Endothelial cell of umbilical vein (primary cell): ENCODE measurements around the gene ZNF891. TPM values are rescaled to one million over a fixed set of nuclear protein-coding genes. Genes with fewer than 3 reads are reported as not detected.

Experiments used
- BruUV-seq: library from RNA; stranded (reverse); fragments of 400-500 nt; replicated peaks from 2 replicates; lab custom pipeline; 2021; lab: Mats Ljungman, UMichigan
- CTCF ChIA-PET: fragments of 300-600, 350-600 bp; sonication (Branson Sonifier 250); formaldehyde crosslinking; loops from one replicate; lab custom pipeline; 2021; ENCODE audit warnings: antibody characterized with exemption, inconsistent platforms; lab: Charles Lee
- POLR2A ChIA-PET: fragments of 300-600, 350-600 bp; sonication (Branson Sonifier 250); formaldehyde crosslinking; loops from one replicate; lab custom pipeline; 2021; ENCODE audit warnings: antibody characterized with exemption, inconsistent platforms; lab: Charles Lee
- DNase-seq: peaks from one replicate; pipeline ENCODE4 v3.0.0-alpha.2; 2011; ENCODE audit warnings: low read depth, low spot score
- FAIRE-seq: peaks from 2 replicates; lab custom pipeline; 2011; peaks lifted over from hg19 to GRCh38; lab: Jason Lieb, UNC
- H2AFZ ChIP-seq: 2 replicates; pipeline ENCODE4 v1.6.0; 2012; ENCODE audit warnings: low read depth, low read length, control low read depth, inconsistent platforms
- H3K27ac ChIP-seq: 2 replicates; pipeline ENCODE4 v1.5.1; 2011; ENCODE audit warnings: low read depth, mild to moderate bottlenecking, control low read depth, low read length, moderate library complexity; ENCODE audit not compliant: insufficient read depth
- H3K27me3 ChIP-seq, 2 experiments: 2 replicates each; pipeline versions ENCODE4 v1.6.0 to v1.6.1; 2011; ENCODE audit warnings: low read length in 2 of 2, mixed read lengths in 1 of 2; ENCODE audit not compliant: control insufficient read depth in 2 of 2, insufficient read depth in 2 of 2
- H3K36me3 ChIP-seq, 2 experiments: 2 replicates in 1 of 2; 3 replicates in 1 of 2; pipeline ENCODE4 v1.5.1; 2011; ENCODE audit warnings: low read length in 2 of 2, mild to moderate bottlenecking in 1 of 2, moderate library complexity in 1 of 2; ENCODE audit not compliant: control insufficient read depth in 2 of 2, insufficient read depth in 2 of 2; ENCODE audit errors: extremely low read depth in 1 of 2
- H3K4me1 ChIP-seq: 3 replicates; pipeline ENCODE4 v1.5.1; 2011; ENCODE audit warnings: mild to moderate bottlenecking, low read length; ENCODE audit not compliant: control insufficient read depth, insufficient read depth; ENCODE audit errors: extremely low read depth
- H3K4me2 ChIP-seq: 2 replicates; pipeline ENCODE4 v1.6.1; 2011; ENCODE audit warnings: low read length, control low read depth, mixed read lengths; ENCODE audit not compliant: insufficient read depth
- H3K4me3 ChIP-seq, 3 experiments: fragments of 200-600 bp in 1 of 3; sonication (generic), shearing (Covaris generic) in 1 of 3; replicated peaks in 1 of 3; 2 replicates each; pipeline ENCODE4 v1.5.1; 2011 to 2016; ENCODE audit warnings: control low read depth in 3 of 3, low read length in 3 of 3, mild to moderate bottlenecking in 2 of 3, inconsistent platforms in 1 of 3, low read depth in 1 of 3, moderate library complexity in 1 of 3; ENCODE audit not compliant: insufficient read depth in 1 of 3
- H3K79me2 ChIP-seq: 2 replicates; pipeline ENCODE4 v1.6.0; 2012; ENCODE audit warnings: low read length, inconsistent platforms; ENCODE audit not compliant: control insufficient read depth, insufficient read depth
- H3K9ac ChIP-seq: replicated peaks from 2 replicates; pipeline ENCODE3; 2011; ENCODE audit warnings: low read length, control low read depth; ENCODE audit not compliant: insufficient read depth; ENCODE audit errors: extremely low read depth
- H3K9me1 ChIP-seq: replicated peaks from 3 replicates; pipeline ENCODE4 v1.6.0; 2011; ENCODE audit warnings: mild to moderate bottlenecking, low read length; ENCODE audit not compliant: control insufficient read depth, insufficient read depth; ENCODE audit errors: extremely low read depth
- H3K9me3 ChIP-seq: replicated peaks from 2 replicates; pipeline ENCODE4 v1.5.1; 2012; ENCODE audit warnings: low read length, inconsistent platforms; ENCODE audit not compliant: control insufficient read depth, insufficient read depth
- H4K20me1 ChIP-seq: replicated peaks from 2 replicates; pipeline ENCODE3; 2011; ENCODE audit warnings: mild to moderate bottlenecking, low read length; ENCODE audit not compliant: control insufficient read depth, insufficient read depth; ENCODE audit errors: extremely low read depth
- EZH2 ChIP-seq: IDR thresholded peaks from 2 replicates; pipeline ENCODE4 v1.6.1; 2012; ENCODE audit warnings: borderline replicate concordance, low read depth, mild to moderate bottlenecking, moderate library complexity, low read length, inconsistent platforms; ENCODE audit not compliant: severe bottlenecking
- FOS ChIP-seq: IDR thresholded peaks from 2 replicates; pipeline ENCODE4 v1.6.1; 2011; ENCODE audit warnings: mild to moderate bottlenecking, low read length, moderate library complexity, borderline replicate concordance; ENCODE audit not compliant: insufficient read depth
- MYC ChIP-seq: IDR thresholded peaks from one replicate; pipeline ENCODE4 v1.6.1; 2011; ENCODE audit warnings: mild to moderate bottlenecking, low read depth, low read length
- POLR2AphosphoS5 ChIP-seq: IDR thresholded peaks from 2 replicates; pipeline ENCODE4 v1.6.1; 2012; ENCODE audit warnings: low read depth, mild to moderate bottlenecking, control low read depth, low read length, moderate library complexity; ENCODE audit not compliant: insufficient read depth
- dilution Hi-C: fragments of 300-500 bp; cut with MboI; formaldehyde crosslinking; loops from one replicate; pipeline ENCODE4 v1.15.0; 2019; ENCODE audit warnings: low sequenced_read_pairs; ENCODE audit not compliant: extremely low pct_ligation_motif_present
- intact Hi-C: fragments of 100-400 bp; cut with micrococcal nuclease; formaldehyde crosslinking; loops from one replicate; pipeline ENCODE4 v1.10.0; 2022
- polyA plus RNA-seq, 4 experiments: library from polyadenylated mRNA; depleted of rRNA in 3 of 4; stranded (reverse) in 3 of 4; unstranded in 1 of 4; fragments of >200 nt; gene quantifications; 2 replicates each; pipeline versions ENCODE4 v1.2.1 to v1.2.3, GENCODE V29; 2011 to 2012; ENCODE audit warnings: missing spikeins in 1 of 4
- total RNA-seq: library from RNA; stranded (reverse); gene quantifications from 2 replicates; pipeline ENCODE4 v1.2.3, GENCODE V29; 2021
- TF ChIP-seq, protein P1 (sequence below), 2 donors: IDR thresholded peaks; 1 replicate in 1 of 2; 2 replicates in 1 of 2; pipeline ENCODE4 v1.5.1; 2011; ENCODE audit warnings: low read length in 2 of 2, mild to moderate bottlenecking in 2 of 2, moderate library complexity in 2 of 2, control low read depth in 1 of 2, inconsistent platforms in 1 of 2, low read depth in 1 of 2; ENCODE audit not compliant: insufficient read depth in 1 of 2; ENCODE audit errors: extremely low read depth in 1 of 2
- TF ChIP-seq, protein P2 (sequence below): IDR thresholded peaks from 2 replicates; pipeline ENCODE4 v1.6.1; 2011; ENCODE audit not compliant: insufficient read depth, insufficient read length

ZNF891 gene
- total and polyA plus RNA-seq, 2 donors (not counting 3 experiments of a cell fraction or from before 2014, with no cell fraction given), result 0.32 to 1.5 TPM

DNA sequence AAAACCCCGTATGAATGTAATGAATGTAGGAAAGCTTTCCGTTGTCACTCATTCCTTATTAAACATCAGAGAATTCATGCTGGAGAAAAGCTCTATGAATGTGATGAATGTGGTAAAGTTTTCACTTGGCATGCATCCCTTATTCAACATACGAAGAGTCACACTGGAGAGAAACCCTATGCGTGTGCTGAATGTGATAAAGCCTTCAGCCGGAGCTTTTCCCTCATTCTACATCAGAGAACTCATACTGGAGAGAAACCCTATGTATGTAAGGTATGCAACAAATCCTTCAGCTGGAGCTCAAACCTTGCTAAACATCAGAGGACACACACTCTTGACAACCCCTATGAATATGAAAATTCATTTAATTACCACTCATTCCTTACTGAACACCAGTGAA is 23.8 kb downstream of the ZNF891 start:
- H3K4me2 ChIP-seq, result no peak overlapping the region
- no peak overlapping the region for H3K9ac ChIP-seq
- H4K20me1 ChIP-seq, result no peaks in the 10 kb centered on the region
- H3K4me1 ChIP-seq, result no peaks in the 10 kb centered on the region
- ChIA-PET CTCF (no interaction called here), POLR2A (no interaction called here)
- intact Hi-C loops, result no loop called here
- dilution Hi-C loops, result no loop called here
- H3K27ac ChIP-seq, result no peak overlapping the region
- TF ChIP-seq MYC, result no peak
- TF ChIP-seq, protein P1, sequence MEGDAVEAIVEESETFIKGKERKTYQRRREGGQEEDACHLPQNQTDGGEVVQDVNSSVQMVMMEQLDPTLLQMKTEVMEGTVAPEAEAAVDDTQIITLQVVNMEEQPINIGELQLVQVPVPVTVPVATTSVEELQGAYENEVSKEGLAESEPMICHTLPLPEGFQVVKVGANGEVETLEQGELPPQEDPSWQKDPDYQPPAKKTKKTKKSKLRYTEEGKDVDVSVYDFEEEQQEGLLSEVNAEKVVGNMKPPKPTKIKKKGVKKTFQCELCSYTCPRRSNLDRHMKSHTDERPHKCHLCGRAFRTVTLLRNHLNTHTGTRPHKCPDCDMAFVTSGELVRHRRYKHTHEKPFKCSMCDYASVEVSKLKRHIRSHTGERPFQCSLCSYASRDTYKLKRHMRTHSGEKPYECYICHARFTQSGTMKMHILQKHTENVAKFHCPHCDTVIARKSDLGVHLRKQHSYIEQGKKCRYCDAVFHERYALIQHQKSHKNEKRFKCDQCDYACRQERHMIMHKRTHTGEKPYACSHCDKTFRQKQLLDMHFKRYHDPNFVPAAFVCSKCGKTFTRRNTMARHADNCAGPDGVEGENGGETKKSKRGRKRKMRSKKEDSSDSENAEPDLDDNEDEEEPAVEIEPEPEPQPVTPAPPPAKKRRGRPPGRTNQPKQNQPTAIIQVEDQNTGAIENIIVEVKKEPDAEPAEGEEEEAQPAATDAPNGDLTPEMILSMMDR (IDR thresholded peaks at IDR 0.05; ENCODE audit: extremely low read depth in 1 of 2, insufficient read depth in 1 of 2, low read depth in 1 of 2, low read length in 2 of 2), result no peak
- TF ChIP-seq, protein P2, sequence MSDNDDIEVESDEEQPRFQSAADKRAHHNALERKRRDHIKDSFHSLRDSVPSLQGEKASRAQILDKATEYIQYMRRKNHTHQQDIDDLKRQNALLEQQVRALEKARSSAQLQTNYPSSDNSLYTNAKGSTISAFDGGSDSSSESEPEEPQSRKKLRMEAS, result no peak
- no peak for TF ChIP-seq POLR2AphosphoS5
- no peak for TF ChIP-seq EZH2
- TF ChIP-seq FOS, result no peak
- H2AFZ ChIP-seq, result no peak overlapping the region
- FAIRE-seq, result no peak
- no peaks in the 10 kb centered on the region for H3K27me3 ChIP-seq
- no peaks in the 10 kb centered on the region for H3K79me2 ChIP-seq
- no TSS peak for BruUV-seq
- H3K9me3 ChIP-seq, result peaks cover 33% of the 10 kb centered on the region
- H3K36me3 ChIP-seq, result peaks cover 9 to 10% of the 10 kb centered on the region in 2 experiments
- H3K9me1 ChIP-seq, result no peaks in the 10 kb centered on the region
- DNase-seq, result peak; percentile 18
- no peak overlapping the region for H3K4me3 ChIP-seq
